Left ventricle myocardium inferior (tissue), 1 donor: Measurements from ENCODE around the gene TMEM184C. TPM values are rescaled to one million over a fixed set of nuclear protein-coding genes. Genes with fewer than 3 reads are reported as not detected.

Source experiments
- DNase-seq: peaks from one replicate; pipeline ENCODE4 v3.0.0-alpha.2; 2020
- H3K27ac ChIP-seq: fragments of 200-600 bp; replicated peaks from 2 replicates; pipeline ENCODE4 v1.8.0; 2021
- H3K27me3 ChIP-seq: fragments of 200-600 bp; 2 replicates; pipeline ENCODE4 v1.8.0; 2021; ENCODE audit warnings: low read depth
- H3K36me3 ChIP-seq: fragments of 200-600 bp; 2 replicates; pipeline ENCODE4 v1.8.0; 2021
- H3K4me1 ChIP-seq: fragments of 200-600 bp; 2 replicates; pipeline ENCODE4 v1.8.0; 2021
- H3K4me3 ChIP-seq: fragments of 200-600 bp; 2 replicates; pipeline ENCODE4 v1.8.0; 2021; ENCODE audit warnings: mild to moderate bottlenecking, moderate library complexity
- H3K9me3 ChIP-seq: fragments of 200-600 bp; replicated peaks from 2 replicates; pipeline ENCODE4 v1.8.0; 2021
- CTCF ChIP-seq: fragments of 200-600 bp; IDR thresholded peaks from 2 replicates; pipeline ENCODE4 v1.8.0; 2021; ENCODE audit warnings: antibody characterized with exemption, mild to moderate bottlenecking, borderline replicate concordance
- intact Hi-C: fragments of 100-400 bp; cut with micrococcal nuclease; formaldehyde crosslinking; loops from one replicate; pipeline ENCODE4 v1.11.0; 2022
- total RNA-seq: library from RNA; stranded (reverse); fragmentation: NEBNext Ultra II Directional; extraction: Animal tissue kit (Norgen Biotek cat#: 25700); gene quantifications from one replicate; pipeline ENCODE4 v1.2.1, GENCODE V29; 2021
- donor health status: DM: no; HTN: yes; CAD: no; lungs with severe emphysema.

TMEM184C gene
- total RNA-seq, 1 donor from 2014 or later = 24.7 TPM

GRCh38 chr4:147635348-147635747 lies 18.2 kb downstream of the TMEM184C start:
- no peaks in the 10 kb centered on the region for H3K4me1 ChIP-seq
- no peak for DNase-seq
- peaks cover 5% of the 10 kb centered on the region for H3K9me3 ChIP-seq
- peaks cover 75% of the 10 kb centered on the region for H3K36me3 ChIP-seq
- no peak overlapping the region for H3K4me3 ChIP-seq
- no peak for TF ChIP-seq CTCF
- H3K27me3 ChIP-seq = no peaks in the 10 kb centered on the region
- no peak overlapping the region for H3K27ac ChIP-seq
- intact Hi-C loops = no loop called here

DNA sequence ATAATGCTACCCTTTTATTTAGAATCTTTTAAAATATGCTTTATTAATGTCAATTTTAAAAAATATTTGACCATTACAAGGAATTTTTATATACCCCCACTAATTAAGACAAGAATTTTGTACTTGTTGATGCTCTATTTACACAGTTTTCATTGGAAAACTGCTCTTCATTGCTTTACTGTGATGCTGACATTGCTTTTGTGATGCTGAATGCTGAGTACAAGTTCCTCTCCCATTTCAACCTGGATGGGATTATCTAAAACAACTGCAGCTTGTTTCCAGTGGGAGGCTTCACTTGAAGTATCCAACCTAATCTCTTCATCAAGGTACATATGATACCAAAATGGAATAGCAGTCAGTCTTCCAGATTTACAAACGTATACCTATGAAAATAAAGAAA lies 21.2 kb downstream of the TMEM184C start:
- peaks cover 73% of the 10 kb centered on the region for H3K36me3 ChIP-seq
- intact Hi-C loops = no loop called here
- H3K27ac ChIP-seq = no peak overlapping the region
- no peak for TF ChIP-seq CTCF
- no peak for DNase-seq
- H3K4me1 ChIP-seq = no peaks in the 10 kb centered on the region
- no peaks in the 10 kb centered on the region for H3K27me3 ChIP-seq
- peaks cover 5% of the 10 kb centered on the region for H3K9me3 ChIP-seq
- H3K4me3 ChIP-seq = no peak overlapping the region

DNA sequence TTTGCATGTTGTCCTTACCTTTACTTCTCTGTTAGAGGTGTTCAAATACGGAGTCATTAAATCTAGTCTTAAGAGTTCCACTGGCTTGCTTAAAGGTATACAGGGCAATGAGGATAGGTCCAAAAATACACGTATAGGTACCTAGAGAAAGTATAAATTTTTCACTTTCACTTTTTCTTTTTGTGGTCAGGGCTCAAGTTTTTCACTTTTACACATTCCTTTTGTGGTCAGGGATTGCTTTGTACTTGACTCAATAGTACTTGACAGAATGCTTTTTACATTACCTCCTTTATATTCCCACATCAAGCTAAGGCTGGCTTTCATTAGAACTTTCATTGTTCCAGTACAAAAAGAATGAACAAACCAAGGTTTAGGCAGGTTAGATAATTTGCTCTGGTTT lies 21.7 kb downstream of the TMEM184C start:
- Histone ChIP-seq H3K9me3 (peaks cover 5% of the 10 kb centered on the region), H3K27me3 (no peaks in the 10 kb centered on the region), H3K36me3 (peaks cover 67% of the 10 kb centered on the region), H3K4me3 (no peak overlapping the region), H3K4me1 (peaks cover under 1% of the 10 kb centered on the region), H3K27ac (no peak overlapping the region)
- no peak for DNase-seq
- TF ChIP-seq CTCF = no peak
- intact Hi-C loops = no loop called here

GRCh38 chr4:147639388-147639787 lies 22.2 kb downstream of the TMEM184C start:
- no peaks in the 10 kb centered on the region for H3K27me3 ChIP-seq
- intact Hi-C loops = no loop called here
- TF ChIP-seq CTCF = no peak
- H3K9me3 ChIP-seq = peaks cover 5% of the 10 kb centered on the region
- DNase-seq = no peak
- peaks cover 4% of the 10 kb centered on the region for H3K4me1 ChIP-seq
- H3K4me3 ChIP-seq = no peak overlapping the region
- no peak overlapping the region for H3K27ac ChIP-seq
- H3K36me3 ChIP-seq = peaks cover 63% of the 10 kb centered on the region

DNA sequence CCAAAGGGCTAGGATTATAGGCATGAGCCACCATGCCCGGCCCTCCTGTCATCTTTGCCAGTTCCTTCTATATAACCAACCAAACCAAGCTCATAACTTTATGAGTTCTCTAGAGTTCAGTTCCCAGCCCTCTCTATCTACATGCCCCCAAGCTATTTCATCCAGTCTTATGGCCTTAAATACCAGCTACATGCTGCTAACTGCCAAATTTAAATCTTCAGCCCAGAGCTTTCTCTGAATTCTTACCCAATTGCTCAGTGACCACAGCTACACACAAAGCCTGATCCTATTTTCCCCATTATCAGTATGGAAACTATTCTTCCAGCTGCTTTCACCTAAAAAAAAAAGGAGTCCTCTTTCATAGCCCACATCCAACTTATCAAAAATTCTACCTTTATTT lies 23.1 kb downstream of the TMEM184C start:
- Histone ChIP-seq H3K4me3 (no peak overlapping the region), H3K4me1 (peaks cover 9% of the 10 kb centered on the region), H3K9me3 (peaks cover 5% of the 10 kb centered on the region), H3K27ac (no peak overlapping the region), H3K36me3 (peaks cover 53% of the 10 kb centered on the region), H3K27me3 (no peaks in the 10 kb centered on the region)
- no peak for TF ChIP-seq CTCF
- no peak for DNase-seq
- intact Hi-C loops = no loop called here

DNA sequence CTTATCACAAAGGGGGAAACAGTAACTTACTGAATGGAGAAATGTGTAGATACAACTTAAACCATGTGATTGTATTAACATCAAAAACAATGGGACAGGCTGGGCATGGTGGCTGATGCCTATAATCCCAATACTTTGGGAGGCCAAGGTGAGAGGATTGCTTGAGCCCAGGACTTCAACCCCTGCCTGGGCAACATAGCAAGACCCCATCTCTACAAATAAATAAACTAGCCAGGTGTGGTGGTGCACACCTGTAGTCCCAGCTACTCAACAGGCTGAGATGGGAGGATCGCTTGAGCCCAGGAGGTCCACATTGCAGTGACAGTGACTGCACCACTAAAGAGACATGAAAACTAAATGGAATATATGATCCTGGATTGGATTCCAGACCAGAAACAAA lies 26.4 kb downstream of the TMEM184C start:
- Histone ChIP-seq H3K4me3 (no peak overlapping the region), H3K4me1 (peaks cover 29% of the 10 kb centered on the region), H3K36me3 (peaks cover 31% of the 10 kb centered on the region), H3K9me3 (no peaks in the 10 kb centered on the region), H3K27me3 (no peaks in the 10 kb centered on the region), H3K27ac (no peak overlapping the region)
- intact Hi-C loops = no loop called here
- no peak for TF ChIP-seq CTCF
- no peak for DNase-seq
